ENCODE data around the gene PRM1.

The PRM1 gene

DNA sequence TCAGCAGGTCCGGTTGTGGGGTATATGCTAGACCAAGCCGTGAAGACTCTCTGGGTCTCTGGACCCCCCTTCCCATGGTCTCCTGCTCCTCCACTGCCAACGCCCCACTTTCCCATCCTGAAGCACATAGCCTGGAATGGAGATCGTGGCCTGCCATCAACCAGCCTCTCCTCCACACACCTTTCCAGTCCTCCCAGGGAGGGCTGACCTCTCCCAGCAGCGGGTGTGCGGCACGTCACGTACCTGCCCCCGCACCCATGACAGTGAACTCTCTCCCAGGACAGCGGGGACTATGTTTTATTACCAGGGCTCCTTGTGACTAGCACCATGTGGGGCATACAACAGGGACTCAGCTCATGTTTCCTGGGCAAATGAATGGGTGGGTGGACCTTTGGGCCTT, 9.5 kb downstream of the PRM1 start:
- no peak for DNase-seq

- DNase-seq, result no peak
Observed at GRCh38 chr16:11270602-11271162, 10.4 kb downstream of the PRM1 start.

- no peak for DNase-seq
Observed at GRCh38 chr16:11268921-11269375, 12.2 kb downstream of the PRM1 start, which contains the start of gene TNP2. Gene TNP2, minus strand, starts transcription at chr16:11269325. Its CDS starts 63 bp downstream, at chr16:11269262.

- DNase-seq, result no peak
Observed at GRCh38 chr16:11265124-11265523, 16.0 kb downstream of the PRM1 start.

- peak in 1 of 3 donors; percentile 41 for DNase-seq
Observed at GRCh38 chr16:11264155-11264832, 16.8 kb downstream of the PRM1 start.

DNA sequence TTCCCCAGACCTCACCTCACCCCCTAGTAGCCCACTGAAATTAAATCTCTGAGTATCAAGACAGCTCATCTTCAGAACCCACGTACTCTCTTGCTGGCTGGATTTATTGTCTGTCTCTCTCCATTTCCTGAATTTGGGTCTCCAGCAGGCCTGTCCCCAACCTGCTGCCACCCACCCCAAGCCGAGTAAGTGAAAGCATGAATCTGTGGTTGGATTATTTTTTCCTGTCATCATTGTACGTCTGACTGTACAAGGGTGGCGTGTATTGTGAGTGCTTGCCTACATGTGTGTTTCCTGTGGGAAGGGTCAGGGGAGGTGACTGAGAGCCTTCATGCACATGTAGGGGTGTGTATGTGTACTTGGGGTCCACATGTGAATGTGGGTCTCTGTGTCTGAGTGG, 17.4 kb downstream of the PRM1 start:
- DNase-seq, result no peak

DNA sequence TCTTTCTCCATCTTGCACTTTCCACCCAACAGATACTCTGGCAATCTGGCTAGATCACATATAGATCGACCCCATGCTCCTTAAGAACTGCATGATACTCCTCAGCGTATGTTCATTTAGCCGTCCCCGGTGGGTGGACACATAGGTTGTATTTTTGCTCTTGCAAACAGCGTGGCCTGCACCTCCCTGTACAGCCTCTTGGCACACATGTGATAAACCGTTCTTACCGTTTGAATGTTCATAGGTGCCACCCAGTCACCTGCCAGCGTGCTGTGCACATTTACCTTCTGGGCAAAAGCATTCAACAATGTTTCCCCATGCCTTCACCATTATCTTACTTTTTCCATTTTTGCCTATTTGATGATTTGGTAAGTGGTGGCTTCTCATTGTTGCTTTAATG, 18.2 kb downstream of the PRM1 start:
- no peak for DNase-seq

DNA sequence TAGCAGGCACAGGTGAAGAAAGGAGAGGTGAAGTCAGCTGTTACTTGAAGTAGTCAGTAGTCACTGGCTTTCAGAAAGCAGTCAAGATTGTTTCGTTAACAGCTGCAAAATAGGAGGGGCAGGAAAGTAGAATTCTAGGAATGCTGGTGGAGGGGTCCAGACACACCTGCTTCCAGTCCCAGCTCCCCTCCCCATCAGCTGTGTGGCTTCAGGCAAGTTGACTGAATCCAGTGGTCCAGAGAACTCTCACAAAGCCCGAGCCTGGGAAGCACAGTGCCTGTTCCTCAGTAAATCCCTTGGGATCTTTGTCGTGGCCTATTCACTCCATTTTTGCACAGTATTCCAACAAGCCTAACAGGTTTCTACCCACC, 20.5 kb downstream of the PRM1 start:
- DNase-seq, result no peak

- no peak for DNase-seq
Observed at GRCh38 chr16:11259655-11260595, 21.2 kb downstream of the PRM1 start.

- DNase-seq, result peak; percentile 36 to 84 (median 59)
Observed at GRCh38 chr16:11258553-11259492, 22.3 kb downstream of the PRM1 start.

DNA sequence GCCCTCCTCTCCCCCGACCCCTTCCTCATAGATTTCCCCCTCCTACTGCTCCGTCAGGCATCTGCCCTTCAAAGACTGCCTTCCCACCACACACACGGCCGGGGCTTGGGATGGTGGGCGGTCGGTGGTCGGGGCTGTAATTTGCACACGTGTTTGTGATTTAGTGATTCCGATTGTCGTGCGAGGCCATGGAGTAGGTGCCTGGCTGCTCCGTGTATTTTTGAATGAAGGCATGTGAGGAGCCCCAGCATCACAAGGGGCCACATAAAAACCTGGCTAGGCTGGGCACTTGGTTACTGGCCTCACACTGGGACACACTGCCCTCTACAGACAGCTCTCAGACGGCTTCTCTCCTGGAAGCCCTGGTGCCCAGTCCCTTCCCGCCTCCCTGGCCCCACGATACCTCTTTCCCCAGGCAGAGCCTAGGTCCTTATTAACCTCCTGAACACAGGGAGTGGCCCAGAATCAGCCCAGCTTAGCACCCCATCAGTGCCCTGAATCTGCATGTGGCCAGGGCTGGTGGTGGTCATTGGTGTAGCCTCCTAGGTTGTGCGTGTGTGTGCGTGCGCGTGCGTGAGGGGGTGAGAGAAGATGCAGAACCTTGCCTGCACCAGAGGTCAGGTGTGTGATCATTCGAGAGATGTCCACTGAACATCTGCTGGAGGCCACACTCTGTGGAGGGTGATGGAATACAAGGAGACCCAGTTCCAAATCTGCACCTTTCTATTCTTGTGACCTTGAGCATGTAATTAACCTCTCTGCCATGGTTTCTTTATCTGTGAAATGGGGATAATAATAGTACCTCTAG, 23.8 kb downstream of the PRM1 start:
- DNase-seq, result peak; percentile 84 to 89 (median 88)

DNA sequence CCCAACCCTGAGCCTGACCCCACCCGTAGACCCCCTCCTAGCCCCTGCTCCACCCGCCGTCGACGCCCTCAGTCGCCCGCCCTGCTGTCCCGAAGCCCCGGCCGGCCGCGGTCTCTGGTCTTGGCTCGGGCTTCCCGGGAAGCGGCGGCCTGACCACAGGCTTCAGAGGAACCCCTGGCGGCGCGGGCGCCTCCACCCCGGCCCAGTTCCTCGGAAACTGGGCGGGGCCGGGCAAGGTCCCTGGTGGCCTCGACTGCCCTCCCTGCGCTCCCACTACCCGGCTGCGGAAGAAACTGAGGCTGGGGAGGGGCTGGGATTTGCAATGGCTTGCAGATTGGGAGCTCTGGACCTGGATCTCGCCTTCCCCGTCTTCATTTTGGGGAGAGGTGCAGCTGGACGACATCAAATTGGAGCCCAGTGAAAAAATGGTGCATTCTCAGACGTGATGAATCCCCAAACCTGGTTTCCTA, 24.4 kb downstream of the PRM1 start:
- peak; percentile 67 to 90 (median 69) for DNase-seq

GRCh38 chr16:11255737-11256660, 25.1 kb downstream of the PRM1 start, which contains the start of gene SOCS1:
Gene SOCS1, minus strand, starts transcription at chr16:11256204. Its CDS starts 726 bp downstream, at chr16:11255478.
- peak; percentile 92 to 97 (median 96) for DNase-seq

GRCh38 chr16:11254913-11255736, 26.0 kb downstream of the PRM1 start:
- DNase-seq, result peak in 2 of 3 donors; percentile 38 to 68

DNA sequence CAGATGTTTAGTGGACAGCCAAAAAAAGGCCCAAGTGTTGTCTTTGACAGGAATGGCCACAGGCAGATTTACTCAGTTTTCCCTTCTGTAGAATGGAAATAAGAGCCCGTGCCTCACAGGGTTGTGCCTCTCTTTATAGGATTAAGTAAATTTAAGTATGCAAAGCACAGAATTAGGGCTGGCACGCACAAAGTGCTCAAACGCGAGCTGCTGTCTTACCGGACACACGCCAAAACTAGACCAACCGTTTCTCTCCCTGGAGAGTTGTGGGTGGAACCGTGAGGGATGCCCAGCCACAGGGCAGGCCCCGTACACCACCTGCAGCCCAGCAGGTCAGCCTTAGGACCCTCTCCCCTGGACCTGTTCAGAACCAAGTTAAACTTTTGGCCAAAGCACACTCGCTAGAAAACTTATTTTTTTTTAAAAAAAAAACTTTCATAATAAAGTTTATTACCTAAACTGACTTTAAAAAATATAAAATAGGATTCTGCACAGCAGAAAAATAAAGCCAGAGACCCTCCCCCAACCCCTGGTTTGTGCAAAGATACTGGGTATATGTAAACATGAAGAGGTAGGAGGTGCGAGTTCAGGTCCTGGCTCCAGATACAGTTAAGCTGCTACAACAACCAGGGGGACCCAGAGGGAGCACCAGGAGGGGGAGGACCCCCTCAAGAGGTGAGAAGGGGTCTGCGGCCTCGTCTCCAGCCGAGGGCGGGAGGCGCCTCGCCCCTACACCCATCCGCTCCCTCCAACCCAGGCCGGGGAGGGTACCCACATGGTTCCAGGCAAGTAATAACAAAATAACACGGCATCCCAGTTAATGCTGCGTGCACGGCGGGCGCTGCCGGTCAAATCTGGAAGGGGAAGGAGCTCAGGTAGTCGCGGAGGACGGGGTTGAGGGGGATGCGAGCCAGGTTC, 26.9 kb downstream of the PRM1 start:
- DNase-seq, result no peak

- peak in 1 of 3 donors; percentile 43 for DNase-seq
Observed at GRCh38 chr16:11253009-11253994, 27.8 kb downstream of the PRM1 start.

DNA sequence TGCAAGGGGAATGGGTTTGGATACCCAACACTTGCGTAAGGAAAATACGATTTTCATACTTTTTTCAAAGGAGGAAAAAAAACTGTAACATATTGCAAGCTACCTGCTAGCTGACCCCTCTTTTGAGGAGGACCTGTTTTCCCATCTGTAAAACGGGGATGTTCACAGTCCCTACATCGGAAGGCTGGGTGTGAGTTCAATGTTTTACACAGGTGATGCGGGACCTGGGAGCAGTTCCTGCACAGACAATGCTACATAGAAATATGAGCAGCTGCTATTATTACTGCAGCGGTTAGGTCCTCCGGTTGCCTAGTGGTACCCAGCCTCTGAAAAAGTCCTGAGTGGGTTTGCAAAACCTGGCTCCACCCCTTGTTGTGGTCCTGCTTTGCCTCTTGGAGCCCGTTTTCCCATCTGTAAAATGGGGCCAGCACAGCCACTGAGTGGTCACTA, 28.6 kb downstream of the PRM1 start:
- DNase-seq, result no peak
